Measurements from ENCODE around the gene CHST11.

The CHST11 gene

DNA sequence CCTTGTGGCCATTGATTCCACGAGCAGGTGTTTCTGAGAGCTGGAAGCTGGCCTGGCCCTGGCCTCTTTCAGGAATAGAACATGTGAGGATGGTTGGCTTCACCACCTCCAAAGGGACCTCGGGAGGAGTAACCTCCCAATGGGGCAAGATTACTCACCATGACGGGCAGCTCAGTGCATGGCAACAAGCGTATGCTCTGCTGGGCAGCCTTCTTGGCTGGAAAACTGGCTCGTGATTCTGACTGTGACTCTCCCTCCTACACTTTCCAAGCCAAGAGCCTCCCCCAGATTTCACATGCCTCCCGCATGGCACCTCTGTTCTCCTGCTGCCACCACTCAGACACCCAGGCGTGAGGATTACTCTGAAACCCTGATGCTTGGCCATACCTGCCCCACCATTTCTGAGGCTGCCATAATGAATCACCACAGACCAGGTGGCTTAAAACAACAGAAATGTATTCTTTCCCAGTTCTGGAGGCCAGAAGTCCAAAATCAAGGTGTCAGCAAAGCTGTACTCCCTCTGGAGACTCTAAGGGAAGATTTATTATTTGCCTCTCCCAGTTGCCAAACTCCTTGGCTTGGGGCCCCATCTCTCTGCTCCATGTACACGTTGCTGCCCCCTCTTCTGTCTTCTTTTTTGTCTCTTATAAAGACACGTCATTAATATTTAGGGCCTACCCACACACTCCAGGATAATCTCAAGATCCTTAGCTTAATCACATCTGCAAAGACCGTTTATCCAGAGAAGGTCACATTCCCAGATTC lies 215.9 kb downstream of the CHST11 start:
- DNase-seq (ENCODE audit: insufficient read length, low spot score) (no peak), FAIRE-seq (peak; percentile 20)
- no peak for TF ChIP-seq SPI1 (IDR thresholded peaks at IDR 0.05; ENCODE audit: low read depth, low read length)
- no peak for TF ChIP-seq POLR2AphosphoS5 (IDR thresholded peaks at IDR 0.05; ENCODE audit: low read depth, low read length)
- TF ChIP-seq PAX5 (IDR thresholded peaks at IDR 0.05; ENCODE audit: insufficient read depth, low read length, severe bottlenecking), result no peak
- TF ChIP-seq POLR2A (IDR thresholded peaks at IDR 0.05; ENCODE audit: low read depth, low read length), result no peak
- TF ChIP-seq POU2F2 (IDR thresholded peaks at IDR 0.05; ENCODE audit: low read depth, low read length), result no peak
- TF ChIP-seq TAF1 (IDR thresholded peaks at IDR 0.05; ENCODE audit: low read depth, low read length), result no peak

DNA sequence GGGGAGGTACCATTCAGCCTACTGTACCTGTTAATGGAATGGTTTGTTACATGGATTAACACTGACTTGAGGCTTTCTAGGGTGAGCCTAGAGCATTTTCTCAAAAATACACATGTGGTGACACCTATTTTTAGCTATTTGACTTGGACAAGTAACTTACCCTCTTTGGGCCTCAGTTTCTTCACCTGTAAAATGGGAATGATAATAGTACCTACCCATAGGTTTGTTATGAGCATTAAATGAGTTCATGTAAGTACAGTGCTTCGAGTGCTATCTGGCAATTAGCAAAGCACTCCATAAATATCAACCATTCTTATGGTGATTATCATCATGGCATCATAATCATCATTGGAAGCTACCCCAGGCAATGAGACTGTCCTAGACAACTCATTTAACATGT lies 216.5 kb downstream of the CHST11 start:
- no peak for DNase-seq (ENCODE audit: insufficient read length, low spot score)
- FAIRE-seq, result no peak

DNA sequence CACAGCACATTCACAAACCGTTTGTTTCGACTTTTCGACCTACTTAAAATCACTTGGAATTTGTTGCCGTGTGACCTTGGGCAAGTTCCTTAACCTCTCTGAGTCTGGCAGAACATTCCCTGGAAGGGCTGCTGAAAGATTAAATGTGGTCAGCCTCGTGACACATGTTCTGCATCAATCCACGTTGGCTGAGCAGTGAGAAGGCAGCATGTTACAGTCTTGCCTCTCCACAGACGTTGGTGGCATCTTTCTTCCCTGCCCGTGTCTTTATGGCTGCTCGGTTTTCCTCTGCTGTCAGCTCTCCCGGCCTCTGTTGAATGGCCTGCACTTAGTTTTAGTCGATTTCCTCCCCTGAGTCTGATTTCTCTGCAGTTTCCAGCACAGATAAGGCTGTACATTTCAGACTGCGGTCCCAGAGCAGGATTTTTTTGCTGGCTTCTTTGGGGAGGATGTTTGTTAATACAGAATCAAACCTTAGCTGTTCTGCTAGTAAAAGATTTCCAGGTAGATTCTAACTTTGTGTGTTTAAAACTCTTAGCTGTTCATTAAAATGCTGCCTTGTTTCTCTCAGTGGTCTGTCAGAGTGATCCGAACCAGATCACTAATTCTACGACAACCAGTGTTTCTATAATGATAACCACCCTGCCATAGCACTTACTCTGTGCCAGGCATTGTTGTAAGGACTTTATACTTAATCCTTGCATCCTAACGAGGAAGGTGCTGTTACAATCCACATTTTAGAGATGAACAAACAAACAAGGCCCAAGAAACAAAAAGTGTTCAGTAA lies 217.1 kb downstream of the CHST11 start:
- DNase-seq (ENCODE audit: insufficient read length, low spot score) (no peak), FAIRE-seq (no peak)
- TF ChIP-seq POLR2AphosphoS5 (IDR thresholded peaks at IDR 0.05; ENCODE audit: low read depth, low read length) (no peak), POLR2A (IDR thresholded peaks at IDR 0.05; ENCODE audit: low read depth, low read length) (no peak), POU2F2 (IDR thresholded peaks at IDR 0.05; ENCODE audit: low read depth, low read length) (no peak), TAF1 (IDR thresholded peaks at IDR 0.05; ENCODE audit: low read depth, low read length) (no peak), SPI1 (IDR thresholded peaks at IDR 0.05; ENCODE audit: low read depth, low read length) (no peak), PAX5 (IDR thresholded peaks at IDR 0.05; ENCODE audit: insufficient read depth, low read length, severe bottlenecking) (no peak)

More for the DNA sequence above, 216.5 kb downstream of the CHST11 start:
- no peak for TF ChIP-seq PAX5 (IDR thresholded peaks at IDR 0.05; ENCODE audit: insufficient read depth, low read length, severe bottlenecking)
- no peak for TF ChIP-seq TAF1 (IDR thresholded peaks at IDR 0.05; ENCODE audit: low read depth, low read length)
- TF ChIP-seq POLR2AphosphoS5 (IDR thresholded peaks at IDR 0.05; ENCODE audit: low read depth, low read length), result no peak
- no peak for TF ChIP-seq POLR2A (IDR thresholded peaks at IDR 0.05; ENCODE audit: low read depth, low read length)
- no peak for TF ChIP-seq SPI1 (IDR thresholded peaks at IDR 0.05; ENCODE audit: low read depth, low read length)
- TF ChIP-seq POU2F2 (IDR thresholded peaks at IDR 0.05; ENCODE audit: low read depth, low read length), result no peak

DNA sequence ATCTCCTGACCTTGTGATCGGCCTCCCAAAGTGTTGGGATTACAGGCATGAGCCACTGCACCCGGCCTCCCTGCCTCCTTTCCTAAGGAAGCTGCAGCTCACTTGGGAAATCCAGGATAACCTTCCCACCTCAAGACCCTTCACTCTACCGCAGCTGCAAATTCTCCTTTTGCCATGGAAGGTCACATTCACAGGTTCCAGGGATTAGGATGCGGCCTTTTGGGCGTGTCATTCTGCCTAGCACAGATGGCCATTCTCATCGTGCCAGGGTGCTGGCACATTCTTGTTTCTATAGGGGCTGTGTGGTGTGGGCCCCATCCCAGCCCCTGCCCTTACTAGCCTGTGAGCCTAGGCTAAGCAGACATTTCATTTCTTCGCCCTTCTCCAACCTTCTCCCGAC lies 219.9 kb downstream of the CHST11 start:
- TF ChIP-seq POLR2AphosphoS5 (IDR thresholded peaks at IDR 0.05; ENCODE audit: low read depth, low read length) (no peak), PAX5 (IDR thresholded peaks at IDR 0.05; ENCODE audit: insufficient read depth, low read length, severe bottlenecking) (no peak), POU2F2 (IDR thresholded peaks at IDR 0.05; ENCODE audit: low read depth, low read length) (no peak), SPI1 (IDR thresholded peaks at IDR 0.05; ENCODE audit: low read depth, low read length) (no peak), POLR2A (IDR thresholded peaks at IDR 0.05; ENCODE audit: low read depth, low read length) (no peak), TAF1 (IDR thresholded peaks at IDR 0.05; ENCODE audit: low read depth, low read length) (no peak)
- FAIRE-seq (no peak), DNase-seq (ENCODE audit: insufficient read length, low spot score) (no peak)

DNA sequence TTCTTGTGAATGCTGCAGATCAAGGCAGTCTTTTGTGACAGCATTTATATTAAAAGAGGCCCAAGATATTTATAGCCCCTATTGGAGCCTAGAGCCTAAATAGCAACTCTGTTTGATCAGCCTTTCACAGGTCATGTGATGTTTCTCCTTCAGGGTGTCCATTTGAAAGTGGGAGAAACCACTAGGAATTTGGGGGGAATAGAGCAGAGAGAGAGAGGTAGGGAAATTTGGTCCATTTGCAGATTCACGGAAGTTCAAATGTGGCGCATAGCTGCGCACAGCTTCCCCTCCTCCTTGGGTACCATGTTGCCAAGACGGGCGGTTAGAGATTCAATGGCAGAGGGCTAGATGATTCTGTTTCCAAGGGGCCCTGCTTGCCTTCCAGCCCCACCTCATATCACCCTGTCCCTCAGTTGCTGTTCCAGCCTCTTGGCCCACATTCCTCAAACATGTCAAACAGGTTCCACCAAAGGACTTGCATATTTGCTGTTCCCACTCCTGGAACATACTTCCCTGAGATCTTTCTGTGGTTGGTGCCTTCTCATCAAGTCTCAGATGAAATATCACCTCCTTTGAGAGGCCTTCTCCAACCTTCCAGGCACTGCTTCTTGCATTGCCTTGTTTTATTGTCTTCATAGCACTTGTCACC lies 220.8 kb downstream of the CHST11 start:
- TF ChIP-seq SPI1 (IDR thresholded peaks at IDR 0.05; ENCODE audit: low read depth, low read length), result no peak
- TF ChIP-seq POLR2A (IDR thresholded peaks at IDR 0.05; ENCODE audit: low read depth, low read length), result no peak
- TF ChIP-seq POLR2AphosphoS5 (IDR thresholded peaks at IDR 0.05; ENCODE audit: low read depth, low read length), result no peak
- no peak for TF ChIP-seq POU2F2 (IDR thresholded peaks at IDR 0.05; ENCODE audit: low read depth, low read length)
- TF ChIP-seq PAX5 (IDR thresholded peaks at IDR 0.05; ENCODE audit: insufficient read depth, low read length, severe bottlenecking), result no peak
- DNase-seq (ENCODE audit: insufficient read length, low spot score) (no peak), FAIRE-seq (no peak)

DNA sequence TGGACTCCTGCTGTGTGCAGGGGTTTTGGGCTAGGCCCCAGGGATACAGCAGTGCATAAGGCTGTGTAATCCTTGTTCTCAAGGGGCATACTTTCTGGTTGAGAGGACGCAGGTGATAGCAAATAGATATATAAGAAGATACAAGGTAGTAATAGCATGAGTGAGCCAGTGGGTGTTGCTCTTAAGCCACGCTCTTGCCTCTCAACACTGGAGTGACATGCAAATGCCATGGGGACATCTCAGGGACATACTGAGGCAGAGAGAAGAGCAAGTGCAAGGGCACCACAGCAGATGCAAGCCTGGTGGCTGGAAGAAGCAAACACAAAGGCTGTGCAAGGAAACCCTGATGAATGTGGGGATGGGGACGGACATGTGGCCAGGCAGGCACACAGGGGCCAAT lies 223.3 kb downstream of the CHST11 start:
- no peak for DNase-seq (ENCODE audit: insufficient read length, low spot score)
- FAIRE-seq, result peak; percentile 81
- no peak for TF ChIP-seq SPI1 (IDR thresholded peaks at IDR 0.05; ENCODE audit: low read depth, low read length)
- TF ChIP-seq POU2F2 (IDR thresholded peaks at IDR 0.05; ENCODE audit: low read depth, low read length), result peak; percentile 94

DNA sequence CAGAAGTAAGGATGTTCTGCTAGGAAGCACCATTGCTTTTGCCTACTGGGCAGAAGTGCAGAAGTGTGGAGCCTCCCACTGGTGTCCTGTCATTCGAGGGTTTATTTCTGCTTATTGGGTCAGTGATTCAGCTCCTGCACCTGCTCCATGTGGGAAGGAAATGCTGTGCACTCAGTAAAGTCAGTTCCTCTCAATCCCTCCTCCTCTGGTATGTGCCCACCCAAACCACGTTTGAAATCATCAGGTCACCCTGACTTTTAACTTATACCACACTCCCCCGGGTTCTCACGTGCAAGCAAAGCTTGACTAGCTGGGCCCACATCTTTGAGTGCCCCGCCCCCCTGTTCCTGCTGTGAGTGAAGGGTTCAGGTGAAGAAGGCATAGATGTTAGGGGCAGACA lies 223.7 kb downstream of the CHST11 start:
- TF ChIP-seq POU2F2 (IDR thresholded peaks at IDR 0.05; ENCODE audit: low read depth, low read length) (no peak), SPI1 (IDR thresholded peaks at IDR 0.05; ENCODE audit: low read depth, low read length) (no peak), PAX5 (IDR thresholded peaks at IDR 0.05; ENCODE audit: insufficient read depth, low read length, severe bottlenecking) (no peak), POLR2A (IDR thresholded peaks at IDR 0.05; ENCODE audit: low read depth, low read length) (no peak)

DNA sequence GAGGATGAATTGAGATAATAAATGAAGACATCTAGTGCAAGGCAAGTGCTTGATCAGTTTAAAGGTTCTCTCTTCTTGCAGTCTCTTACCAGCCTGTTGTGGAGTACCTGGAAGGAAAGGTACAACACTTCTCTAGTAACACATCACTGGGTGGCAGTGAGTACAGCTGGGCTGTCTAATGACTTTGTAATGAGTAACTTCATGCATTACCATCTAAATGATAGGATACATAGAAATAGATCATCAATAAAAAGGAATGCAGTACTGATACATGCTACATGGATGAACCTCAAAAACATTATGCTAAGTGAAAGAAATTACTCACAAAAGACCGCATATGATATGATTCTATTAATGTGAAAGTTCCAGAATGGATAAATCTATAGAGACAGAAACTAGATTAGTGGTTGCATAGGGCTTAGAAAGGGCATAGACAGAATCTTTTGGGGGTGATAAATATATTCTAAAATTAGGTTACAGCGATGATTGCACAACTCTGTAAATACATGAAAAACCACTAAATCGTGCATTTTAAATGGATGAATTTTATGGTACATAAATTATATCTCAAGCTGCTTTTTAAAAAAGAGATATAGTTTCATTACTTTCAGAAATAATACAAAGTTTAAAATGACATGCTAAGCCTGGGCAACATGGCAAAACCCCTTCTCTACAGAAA lies 224.4 kb downstream of the CHST11 start:
- DNase-seq (ENCODE audit: insufficient read length, low spot score) (no peak), FAIRE-seq (peak; percentile 26)
- TF ChIP-seq POLR2AphosphoS5 (IDR thresholded peaks at IDR 0.05; ENCODE audit: low read depth, low read length), result no peak
- TF ChIP-seq SPI1 (IDR thresholded peaks at IDR 0.05; ENCODE audit: low read depth, low read length), result no peak
- TF ChIP-seq POU2F2 (IDR thresholded peaks at IDR 0.05; ENCODE audit: low read depth, low read length), result no peak

More for the DNA sequence above, 223.7 kb downstream of the CHST11 start:
- DNase-seq (ENCODE audit: insufficient read length, low spot score), result no peak
- no peak for FAIRE-seq

DNA sequence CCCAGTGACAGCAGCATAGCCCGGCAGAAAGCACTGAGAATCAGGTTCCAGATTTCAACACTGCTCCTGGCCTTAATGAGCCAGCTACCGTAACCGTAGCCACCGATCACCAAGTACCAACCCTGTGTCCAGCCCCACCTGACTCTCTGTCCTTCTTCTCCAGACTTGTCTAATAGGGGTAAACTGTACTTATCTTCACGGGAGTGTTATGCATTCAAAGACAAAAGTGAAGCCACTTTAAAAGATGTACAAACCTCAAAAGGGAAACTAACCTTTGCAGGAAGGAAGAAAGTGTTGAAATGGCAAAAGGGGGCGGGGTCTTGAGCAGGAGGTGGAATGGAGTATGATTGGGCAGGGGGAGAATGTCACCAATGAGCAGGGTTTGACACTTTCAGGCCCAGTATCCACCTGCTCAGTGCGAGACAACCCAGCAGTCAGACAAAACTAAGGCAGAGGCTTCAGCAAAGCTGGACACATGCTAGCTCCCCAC lies 226.1 kb downstream of the CHST11 start:
- FAIRE-seq, result peak; percentile 94
- 0 out of 2 replicates have a peak, but pooled peaks have one; percentile 40 for TF ChIP-seq POLR2A (IDR thresholded peaks at IDR 0.05; ENCODE audit: low read depth, low read length)
- 0 out of 2 replicates have a peak, but pooled peaks have one; percentile 35 for TF ChIP-seq POLR2AphosphoS5 (IDR thresholded peaks at IDR 0.05; ENCODE audit: low read depth, low read length)
- no peak for TF ChIP-seq POU2F2 (IDR thresholded peaks at IDR 0.05; ENCODE audit: low read depth, low read length)
- peak; percentile 45; the same call in 1 of the 2 replicates for TF ChIP-seq TAF1 (IDR thresholded peaks at IDR 0.05; ENCODE audit: low read depth, low read length)
- no peak for TF ChIP-seq SPI1 (IDR thresholded peaks at IDR 0.05; ENCODE audit: low read depth, low read length)
- TF ChIP-seq PAX5 (IDR thresholded peaks at IDR 0.05; ENCODE audit: insufficient read depth, low read length, severe bottlenecking), result no peak
- DNase-seq (ENCODE audit: insufficient read length, low spot score), result peak; percentile 49
